HL-60 (cell line): ENCODE measurements around the gene ZNF692.

Experiments
- DNase-seq, 2 experiments: peaks; one replicate each; pipeline ENCODE4 v3.0.0-alpha.2; 2010 to 2020; ENCODE audit warnings: low read depth in 1 of 2, low spot score in 1 of 2
- H3K27ac ChIP-seq: fragments of 250-450 bp; sonication (Bioruptor Pico); replicated peaks from 2 replicates; pipeline ENCODE4 v1.5.1; 2020; ENCODE audit warnings: mild to moderate bottlenecking, moderate library complexity
- H3K27me3 ChIP-seq: fragments of 250-450 bp; sonication (Bioruptor Pico); 2 replicates; pipeline ENCODE4 v1.5.1; 2021; ENCODE audit warnings: mild to moderate bottlenecking, moderate library complexity; ENCODE audit not compliant: insufficient read depth, poor library complexity, severe bottlenecking
- H3K4me3 ChIP-seq: replicated peaks from 2 replicates; pipeline ENCODE4 v1.5.1; 2011; ENCODE audit warnings: mild to moderate bottlenecking, control low read depth, low read length; ENCODE audit not compliant: insufficient read depth
- CTCF ChIP-seq: IDR thresholded peaks from one replicate; pipeline ENCODE4 v1.5.1; 2011; ENCODE audit warnings: low read length, control low read depth, inconsistent platforms; ENCODE audit not compliant: insufficient read depth
- GABPA ChIP-seq: IDR thresholded peaks from 2 replicates; pipeline ENCODE4 v1.6.1; 2012; ENCODE audit warnings: low read depth
- POLR2AphosphoS5 ChIP-seq: IDR thresholded peaks from 2 replicates; pipeline ENCODE4 v1.6.1; 2012; ENCODE audit warnings: low read depth
- REST ChIP-seq: IDR thresholded peaks from 2 replicates; pipeline ENCODE4 v1.6.1; 2012; ENCODE audit warnings: low read depth; ENCODE audit not compliant: insufficient replicate concordance
- SPI1 ChIP-seq: IDR thresholded peaks from 2 replicates; pipeline ENCODE4 v1.6.1; 2012; ENCODE audit warnings: low read depth, mild to moderate bottlenecking, borderline replicate concordance

ZNF692 gene

GRCh38 chr1:248847956-248848561, 10.8 kb downstream of the ZNF692 start:
- Histone ChIP-seq H3K27me3 (no peaks in the 10 kb centered on the region), H3K27ac (no peak overlapping the region), H3K4me3 (no peak overlapping the region)
- no peak for DNase-seq
- no peak for TF ChIP-seq SPI1
- TF ChIP-seq REST: no peak
- TF ChIP-seq GABPA: no peak
- TF ChIP-seq CTCF: no peak
- no peak for TF ChIP-seq POLR2AphosphoS5

GRCh38 chr1:248847181-248847955, 11.5 kb downstream of the ZNF692 start:
- no peak overlapping the region for H3K4me3 ChIP-seq
- no peak for TF ChIP-seq CTCF
- no peak for TF ChIP-seq REST
- TF ChIP-seq GABPA: no peak
- TF ChIP-seq POLR2AphosphoS5: no peak
- no peak for TF ChIP-seq SPI1
- no peak for DNase-seq
- H3K27ac ChIP-seq: no peak overlapping the region
- no peaks in the 10 kb centered on the region for H3K27me3 ChIP-seq

- Histone ChIP-seq H3K4me3 (no peak overlapping the region), H3K27me3 (no peaks in the 10 kb centered on the region), H3K27ac (no peak overlapping the region)
- no peak for TF ChIP-seq POLR2AphosphoS5
- no peak for TF ChIP-seq SPI1
- DNase-seq: no peak
Measured at GRCh38 chr1:248844526-248844925, 14.4 kb downstream of the ZNF692 start.

GRCh38 chr1:248843687-248844086, 15.2 kb downstream of the ZNF692 start:
- Histone ChIP-seq H3K4me3 (no peak overlapping the region), H3K27ac (no peak overlapping the region), H3K27me3 (no peaks in the 10 kb centered on the region)
- TF ChIP-seq CTCF (no peak), GABPA (no peak), POLR2AphosphoS5 (no peak), REST (no peak), SPI1 (no peak)
- no peak for DNase-seq
